LNCAP (cell line): ENCODE data around the gene TRMU.

Source experiments
- TF ChIP-seq, protein P1 (sequence below): fragments of 450-650 bp; IDR thresholded peaks from 2 replicates; pipeline ENCODE4 v1.5.1; 2017; ENCODE audit warnings: mild to moderate bottlenecking

Gene TRMU

DNA sequence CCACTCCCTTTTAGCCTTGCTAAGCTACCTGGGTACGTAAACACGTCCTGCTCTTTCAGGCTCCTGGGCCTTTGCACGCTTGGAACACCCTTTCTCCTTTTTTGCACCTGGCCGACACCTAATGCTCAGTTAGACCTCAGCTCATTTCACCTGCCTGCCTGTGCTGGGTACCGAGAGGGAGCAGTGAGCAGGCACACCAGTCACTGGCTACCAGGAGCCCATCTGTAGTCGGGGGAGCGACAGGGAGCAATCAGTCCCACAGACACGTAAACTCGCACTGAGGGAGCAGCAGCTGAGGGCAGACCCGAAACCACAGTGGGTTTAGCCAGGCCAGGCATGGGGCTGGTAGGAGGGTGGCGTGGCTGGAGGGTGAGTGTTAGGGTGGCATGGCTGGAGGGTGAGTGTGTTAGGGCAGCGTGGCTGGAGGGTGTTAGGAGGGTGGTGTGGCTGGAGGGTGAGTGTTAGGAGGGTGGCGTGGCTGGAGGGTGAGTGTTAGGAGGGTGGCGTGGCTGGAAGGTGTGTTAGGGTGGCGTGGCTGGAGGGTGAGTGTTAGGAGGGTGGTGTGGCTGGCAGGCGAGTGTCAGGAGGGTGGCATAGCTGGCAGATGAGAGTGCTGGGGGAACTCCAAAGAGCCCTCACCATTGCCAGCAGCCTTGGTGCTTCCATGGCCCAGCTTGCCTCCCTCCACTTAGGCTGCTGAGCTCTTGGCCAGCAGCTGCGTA, 45.2 kb upstream of the TRMU start:
- TF ChIP-seq, protein P1, sequence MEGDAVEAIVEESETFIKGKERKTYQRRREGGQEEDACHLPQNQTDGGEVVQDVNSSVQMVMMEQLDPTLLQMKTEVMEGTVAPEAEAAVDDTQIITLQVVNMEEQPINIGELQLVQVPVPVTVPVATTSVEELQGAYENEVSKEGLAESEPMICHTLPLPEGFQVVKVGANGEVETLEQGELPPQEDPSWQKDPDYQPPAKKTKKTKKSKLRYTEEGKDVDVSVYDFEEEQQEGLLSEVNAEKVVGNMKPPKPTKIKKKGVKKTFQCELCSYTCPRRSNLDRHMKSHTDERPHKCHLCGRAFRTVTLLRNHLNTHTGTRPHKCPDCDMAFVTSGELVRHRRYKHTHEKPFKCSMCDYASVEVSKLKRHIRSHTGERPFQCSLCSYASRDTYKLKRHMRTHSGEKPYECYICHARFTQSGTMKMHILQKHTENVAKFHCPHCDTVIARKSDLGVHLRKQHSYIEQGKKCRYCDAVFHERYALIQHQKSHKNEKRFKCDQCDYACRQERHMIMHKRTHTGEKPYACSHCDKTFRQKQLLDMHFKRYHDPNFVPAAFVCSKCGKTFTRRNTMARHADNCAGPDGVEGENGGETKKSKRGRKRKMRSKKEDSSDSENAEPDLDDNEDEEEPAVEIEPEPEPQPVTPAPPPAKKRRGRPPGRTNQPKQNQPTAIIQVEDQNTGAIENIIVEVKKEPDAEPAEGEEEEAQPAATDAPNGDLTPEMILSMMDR, result no peak

GRCh38 chr22:46290843-46291785, 44.4 kb upstream of the TRMU start:
- TF ChIP-seq, protein P1, result no peak

DNA sequence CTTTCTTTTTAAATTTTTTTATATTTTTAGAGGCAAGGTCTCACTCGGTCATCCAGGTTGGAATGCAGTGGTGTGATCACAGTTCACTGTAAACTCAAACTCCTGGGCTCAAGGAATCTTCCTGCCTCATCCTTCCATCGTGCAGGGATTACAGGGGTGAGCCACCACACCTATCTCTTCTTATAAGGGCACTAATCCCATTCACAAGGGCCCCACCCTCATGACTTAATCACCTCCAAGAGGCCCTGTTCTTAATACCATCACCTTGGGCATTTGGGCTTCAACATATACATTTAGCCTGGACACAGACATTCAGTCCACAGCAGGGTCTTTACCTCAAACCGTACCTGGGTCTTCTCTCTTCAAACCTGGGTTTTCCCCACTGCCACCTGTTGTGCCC, 43.3 kb upstream of the TRMU start:
- TF ChIP-seq, protein P1, result no peak

GRCh38 chr22:46292732-46293131, 42.8 kb upstream of the TRMU start:
- TF ChIP-seq, protein P1, result no peak

DNA sequence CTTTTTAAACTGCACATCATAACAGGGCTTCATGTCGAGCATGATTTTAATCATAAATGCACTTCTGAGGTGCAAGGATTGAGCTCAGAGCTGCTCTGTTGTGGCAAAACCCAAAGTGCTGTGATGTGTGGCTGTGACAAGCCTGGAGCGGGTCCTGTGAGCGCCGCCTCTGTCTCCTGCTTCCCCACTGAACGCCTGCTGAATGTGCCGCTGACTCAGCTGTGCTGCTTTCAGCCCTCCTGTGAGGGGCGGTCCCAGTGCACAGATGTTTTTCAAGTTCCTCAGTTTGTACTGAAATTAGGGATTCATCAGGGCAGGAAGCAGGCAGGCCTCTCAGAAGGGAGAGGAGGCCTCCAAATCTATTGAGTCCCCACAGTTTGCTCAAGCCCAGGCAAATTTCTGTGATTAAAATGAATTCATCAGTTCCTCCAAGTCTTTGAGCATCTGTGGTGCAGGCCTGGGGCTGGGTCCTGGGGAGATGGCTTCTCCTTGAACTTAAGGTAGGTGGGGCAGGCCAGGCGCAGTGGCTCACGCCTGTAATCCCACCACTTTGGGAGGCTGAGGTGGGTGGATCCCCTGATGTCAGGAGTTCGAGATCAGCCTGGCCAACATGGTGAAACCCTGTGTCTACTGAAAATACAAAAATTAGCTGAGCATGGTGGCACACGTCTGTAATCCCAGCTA, 41.8 kb upstream of the TRMU start:
- TF ChIP-seq, protein P1, result no peak

DNA sequence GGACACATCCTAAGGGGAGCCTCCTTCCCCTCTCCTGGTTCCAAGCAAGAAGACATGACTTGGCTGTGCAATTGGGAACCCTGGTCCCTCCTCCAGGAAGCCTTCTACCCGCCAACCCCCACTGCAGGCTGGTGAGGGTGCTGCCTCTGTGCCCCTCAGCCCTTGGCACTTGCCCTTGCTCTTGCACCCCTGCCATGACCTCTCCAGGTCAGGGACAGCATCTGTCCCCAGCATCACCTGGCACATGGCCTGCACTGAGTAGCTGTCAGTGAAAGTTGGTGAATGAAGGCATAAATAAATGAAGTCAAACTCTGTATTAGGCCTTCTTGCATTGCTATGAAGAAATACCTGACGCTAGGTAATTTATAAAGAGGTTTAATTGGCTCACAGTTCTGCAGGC, 40.7 kb upstream of the TRMU start:
- TF ChIP-seq, protein P1, result no peak

- TF ChIP-seq, protein P1, result no peak
These were observed 40.1 kb upstream of the TRMU start for GRCh38 chr22:46295277-46295971.
